HG03378 (cell line): ENCODE data around the gene CD44.

Experiments
- ATAC-seq: cut with Tn5 transposase; IDR thresholded peaks from one replicate; pipeline ENCODE4 v1.9.1; 2021; ENCODE audit warnings: mild to moderate bottlenecking, moderate library complexity; ENCODE audit not compliant: unreplicated experiment

CD44 gene

DNA sequence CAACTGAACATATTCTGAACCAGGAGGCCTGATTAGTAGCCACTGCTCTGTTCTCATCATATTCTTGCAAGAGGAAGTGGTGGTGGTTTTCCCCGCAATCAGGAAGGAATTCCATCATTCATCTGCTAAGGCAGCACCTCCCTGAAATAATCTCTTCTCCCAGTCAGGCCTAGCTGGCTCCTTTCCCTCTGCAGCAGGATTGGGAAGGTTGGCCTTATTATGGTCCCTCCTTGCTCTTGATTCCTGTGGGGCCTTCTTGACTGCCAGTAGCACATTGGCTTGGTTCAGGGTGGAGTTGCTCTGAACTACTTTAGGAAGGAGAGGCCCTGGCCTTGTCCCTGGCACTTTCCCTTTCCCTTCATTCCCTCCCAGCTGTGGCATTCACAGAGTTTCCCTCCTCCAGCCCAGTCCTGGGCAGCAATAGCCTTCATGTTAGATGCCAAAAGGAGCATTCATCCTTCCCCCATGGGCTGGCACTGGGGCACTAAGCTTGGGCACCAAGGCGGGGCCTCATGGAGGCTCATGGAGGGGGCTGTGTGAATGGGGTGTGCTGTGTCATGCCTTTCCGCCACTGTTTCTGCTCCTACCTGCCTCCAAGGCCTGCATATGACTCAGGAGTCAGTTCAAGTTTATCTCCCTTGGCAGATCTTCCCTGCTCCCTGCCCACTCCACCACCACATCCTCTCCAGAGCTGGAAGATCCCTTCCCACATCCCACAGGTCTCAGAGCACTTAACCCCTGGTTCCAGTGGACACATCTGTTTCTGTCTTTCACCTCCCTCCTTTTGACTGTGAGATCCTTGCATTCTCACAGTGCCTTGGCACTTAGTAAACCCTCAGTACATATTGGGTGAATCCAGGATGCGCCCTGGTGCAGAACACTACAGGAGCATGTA, 27.6 kb upstream of the CD44 start:
- ATAC-seq = no peak

DNA sequence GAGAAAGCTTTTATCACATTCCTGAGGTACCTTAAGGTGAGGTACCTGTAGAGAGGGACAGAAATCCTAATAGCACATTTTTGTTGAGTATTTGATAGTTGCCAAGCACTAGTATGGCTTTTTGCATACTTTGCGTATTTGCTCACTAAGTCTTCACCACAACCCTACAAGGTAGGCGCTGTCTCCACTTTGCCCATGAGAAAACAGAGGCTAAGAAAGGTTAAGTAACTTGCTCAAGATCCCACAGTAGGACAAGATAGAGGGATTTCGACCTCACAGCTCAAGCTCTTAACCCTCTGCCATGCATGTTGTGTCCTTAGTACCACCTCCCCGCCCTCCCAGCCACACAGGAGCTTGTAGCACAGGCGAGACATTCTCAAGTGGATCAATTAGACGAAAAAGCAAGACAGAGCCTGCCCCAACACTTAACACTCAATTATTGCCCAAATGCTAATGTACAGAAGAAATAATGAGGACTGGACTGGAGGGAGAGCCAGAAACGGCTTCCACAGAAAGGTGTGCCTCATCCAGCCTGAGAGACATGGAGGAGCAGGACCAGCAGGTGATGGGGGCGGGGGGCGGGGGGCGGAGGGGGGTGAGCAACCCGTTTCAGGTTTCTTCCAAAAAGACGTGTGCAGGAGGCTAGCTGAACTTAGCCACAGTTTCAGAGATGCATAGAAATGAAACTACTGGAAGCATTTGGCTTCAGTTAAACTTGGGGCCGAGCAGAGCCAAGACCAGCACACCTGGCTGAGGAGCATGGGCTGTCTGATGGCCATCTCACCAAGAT, 26.7 kb upstream of the CD44 start:
- no peak for ATAC-seq

DNA sequence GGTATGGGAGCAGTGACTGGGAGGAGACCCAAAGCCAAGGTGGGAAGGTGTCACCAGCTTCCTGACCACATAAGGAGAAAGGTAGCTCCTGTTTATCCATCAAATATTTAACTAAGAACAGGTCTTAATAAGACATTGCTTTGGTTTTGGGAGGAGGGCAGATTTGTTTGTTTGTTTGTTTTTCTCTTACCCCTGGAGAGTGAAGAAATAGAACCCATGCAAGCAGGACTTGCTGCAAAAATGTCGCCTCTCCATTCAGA, 26.2 kb upstream of the CD44 start:
- ATAC-seq = no peak

DNA sequence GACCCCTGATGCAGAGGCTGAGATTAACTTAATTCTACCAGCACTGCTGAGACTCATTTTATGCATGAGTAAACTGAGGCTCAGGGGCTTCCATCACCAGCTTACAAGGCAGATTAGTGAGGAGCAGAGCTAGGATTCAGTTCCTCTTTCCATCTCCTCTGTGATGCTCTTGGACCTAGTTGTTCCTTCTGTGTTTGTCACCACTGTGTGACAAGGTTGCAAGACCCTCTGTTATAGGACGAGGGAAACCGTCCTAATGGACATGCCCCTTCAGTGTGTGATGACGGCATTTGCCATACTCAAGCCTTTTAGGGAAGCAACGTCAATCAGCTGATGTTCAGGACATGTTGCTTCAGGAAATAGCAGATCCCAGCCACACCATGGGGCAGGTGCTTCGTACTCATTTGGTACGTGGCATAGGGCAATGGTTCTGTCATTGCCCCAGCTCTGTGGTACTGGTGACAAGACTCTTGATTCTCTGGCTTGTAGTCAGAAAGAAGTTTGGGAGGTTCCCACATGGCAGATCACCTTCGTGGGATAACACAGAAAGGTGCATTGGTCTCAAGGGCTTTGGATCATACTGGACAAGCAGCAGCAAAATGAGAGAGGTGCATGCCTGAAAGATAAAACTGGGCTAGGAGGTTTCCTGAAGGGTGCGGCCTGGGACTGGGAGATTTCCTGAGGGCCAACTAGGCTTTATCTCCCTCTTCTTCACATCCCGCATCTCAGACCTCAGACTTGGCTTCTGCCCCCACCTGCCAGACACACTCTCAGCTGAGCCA, 23.9 kb upstream of the CD44 start:
- peak; percentile 48 for ATAC-seq

DNA sequence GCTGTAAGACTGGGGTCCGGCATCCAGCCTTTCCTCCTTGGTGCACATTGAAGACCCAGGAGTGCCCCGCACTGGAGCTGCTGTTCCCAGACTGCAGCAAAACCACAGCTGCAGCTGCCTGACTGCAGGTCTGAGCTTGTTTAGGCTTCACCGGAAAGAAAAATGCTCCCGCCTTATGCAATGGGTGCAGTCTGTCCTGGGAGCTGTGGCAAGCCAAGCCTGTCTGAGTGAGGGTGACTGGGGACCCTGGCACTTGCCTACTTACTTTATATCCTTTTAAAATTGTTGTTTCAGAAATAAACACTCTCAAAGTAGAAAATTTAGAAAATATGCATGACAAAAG, 23.3 kb upstream of the CD44 start:
- no peak for ATAC-seq

DNA sequence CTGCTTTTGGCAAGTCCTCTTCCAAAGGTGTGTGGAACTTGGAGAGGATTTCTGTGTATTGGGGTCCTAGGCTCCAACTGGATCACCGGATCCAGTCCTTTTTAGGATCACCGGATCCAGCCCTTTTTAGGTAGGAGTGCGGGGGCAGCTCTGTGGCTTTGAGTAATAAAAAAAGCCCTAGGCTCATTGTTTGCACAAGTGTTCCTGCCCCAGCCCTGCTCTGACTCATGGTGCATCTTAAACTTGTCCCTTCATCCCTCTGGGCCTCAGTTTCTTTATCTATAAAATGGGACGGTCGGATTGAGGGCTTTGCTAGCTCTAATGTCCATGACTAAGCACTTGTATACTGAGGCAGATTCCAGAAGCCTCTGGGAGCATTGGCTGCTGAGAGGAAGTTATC, 22.7 kb upstream of the CD44 start:
- no peak for ATAC-seq

DNA sequence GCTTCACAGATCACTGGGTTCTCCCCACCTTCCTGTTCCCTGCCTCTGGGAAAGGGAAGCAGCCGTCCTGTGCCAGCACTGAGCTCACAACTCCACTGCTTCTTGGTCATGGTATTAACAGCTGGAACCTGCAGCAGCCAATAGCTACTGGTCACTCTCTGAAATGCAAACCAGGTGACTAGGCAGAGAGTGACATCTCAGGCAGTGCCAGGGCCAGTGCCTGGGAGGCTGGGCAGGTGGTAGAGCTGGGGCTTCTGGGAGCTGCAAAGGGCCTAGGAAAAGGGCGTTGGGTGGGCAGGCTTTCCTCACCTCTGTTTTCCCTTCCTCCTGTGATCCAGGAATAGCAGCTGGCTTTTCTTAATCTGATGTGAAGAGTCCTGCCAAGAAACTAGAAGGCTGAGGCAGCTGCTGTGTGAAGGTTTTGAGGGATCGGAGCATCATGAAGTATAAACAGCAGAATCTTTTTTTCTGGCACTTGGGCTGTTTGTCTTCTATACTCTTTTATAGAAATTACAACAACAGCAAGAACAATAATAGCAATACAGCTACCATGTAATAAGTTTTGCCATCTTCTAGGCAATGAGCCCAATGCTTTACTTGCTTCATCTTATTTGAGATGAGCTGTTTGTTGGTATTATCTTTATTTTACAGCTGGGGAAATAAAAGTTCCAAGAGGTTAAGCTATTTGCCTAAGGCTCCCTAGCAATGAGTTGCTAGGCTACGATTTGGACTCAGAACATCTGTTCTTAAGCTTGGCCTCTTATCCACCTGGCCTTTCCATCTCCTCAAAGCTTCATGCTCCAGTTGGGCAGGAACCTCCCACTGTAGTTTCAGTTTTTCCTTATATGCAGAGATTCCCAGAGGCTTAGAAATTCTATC, 22.0 kb upstream of the CD44 start:
- ATAC-seq = no peak

DNA sequence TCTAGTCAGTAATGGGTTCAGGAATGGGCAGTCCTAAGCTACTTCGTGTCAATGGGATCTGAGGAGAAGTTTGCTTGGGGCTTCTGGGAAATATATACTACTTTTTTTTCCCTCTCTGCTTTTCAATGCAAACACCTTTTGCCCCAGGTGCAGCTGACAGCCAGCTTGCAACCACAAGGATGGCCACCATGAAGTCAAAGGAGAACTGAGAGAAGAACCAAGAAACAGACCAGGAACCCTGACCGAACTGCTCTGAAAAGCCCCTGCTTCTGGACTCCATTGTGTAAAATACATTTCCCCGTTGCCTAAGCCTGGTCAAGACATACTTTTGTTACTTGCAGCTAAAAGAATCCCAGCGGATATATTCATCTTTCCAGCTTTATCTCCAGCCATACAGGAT, 20.1 kb upstream of the CD44 start:
- ATAC-seq = peak; percentile 69

DNA sequence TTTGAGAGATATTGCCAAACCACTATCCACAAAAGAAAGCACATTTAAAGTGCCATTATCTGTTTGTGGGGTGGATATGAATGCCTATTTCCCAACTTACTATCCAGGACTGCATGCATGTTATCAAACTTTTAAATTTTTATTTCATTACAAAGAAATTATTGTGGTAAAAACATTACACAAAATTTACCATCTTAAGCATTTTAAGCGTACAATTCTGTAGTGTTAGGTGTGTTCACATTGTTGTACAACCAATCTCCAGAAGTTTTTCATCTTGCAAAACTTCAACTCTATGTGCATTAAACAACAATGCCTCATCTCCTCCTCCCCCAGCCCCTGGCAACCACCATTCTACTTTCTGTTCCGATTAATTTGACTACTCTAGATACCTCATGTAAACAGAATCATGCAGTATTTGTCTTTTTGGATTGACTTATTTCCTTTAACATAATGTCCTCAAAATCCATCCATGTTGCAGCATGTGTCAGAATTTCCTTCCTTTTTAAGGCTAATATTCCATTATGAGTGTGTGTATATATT, 17.6 kb upstream of the CD44 start:
- no peak for ATAC-seq

DNA sequence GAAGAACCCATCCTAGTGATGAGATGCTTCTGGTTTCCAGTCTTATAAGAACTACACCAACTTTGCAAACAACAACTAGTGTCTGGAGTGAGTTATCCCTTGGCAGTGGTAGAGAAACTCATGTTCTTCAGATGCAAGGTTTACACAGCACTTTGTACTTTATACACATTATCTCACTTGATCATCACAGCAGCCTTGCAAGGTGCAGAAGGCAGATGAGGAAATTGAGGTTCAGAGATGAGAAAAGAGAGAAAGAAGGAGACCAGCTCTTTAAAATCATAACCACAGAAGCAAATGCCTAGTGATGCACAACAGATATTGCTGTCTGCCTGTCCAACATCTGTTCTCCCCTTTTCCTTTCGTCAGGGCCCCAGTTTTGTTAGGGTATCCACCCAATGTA, 16.7 kb upstream of the CD44 start:
- ATAC-seq = no peak

DNA sequence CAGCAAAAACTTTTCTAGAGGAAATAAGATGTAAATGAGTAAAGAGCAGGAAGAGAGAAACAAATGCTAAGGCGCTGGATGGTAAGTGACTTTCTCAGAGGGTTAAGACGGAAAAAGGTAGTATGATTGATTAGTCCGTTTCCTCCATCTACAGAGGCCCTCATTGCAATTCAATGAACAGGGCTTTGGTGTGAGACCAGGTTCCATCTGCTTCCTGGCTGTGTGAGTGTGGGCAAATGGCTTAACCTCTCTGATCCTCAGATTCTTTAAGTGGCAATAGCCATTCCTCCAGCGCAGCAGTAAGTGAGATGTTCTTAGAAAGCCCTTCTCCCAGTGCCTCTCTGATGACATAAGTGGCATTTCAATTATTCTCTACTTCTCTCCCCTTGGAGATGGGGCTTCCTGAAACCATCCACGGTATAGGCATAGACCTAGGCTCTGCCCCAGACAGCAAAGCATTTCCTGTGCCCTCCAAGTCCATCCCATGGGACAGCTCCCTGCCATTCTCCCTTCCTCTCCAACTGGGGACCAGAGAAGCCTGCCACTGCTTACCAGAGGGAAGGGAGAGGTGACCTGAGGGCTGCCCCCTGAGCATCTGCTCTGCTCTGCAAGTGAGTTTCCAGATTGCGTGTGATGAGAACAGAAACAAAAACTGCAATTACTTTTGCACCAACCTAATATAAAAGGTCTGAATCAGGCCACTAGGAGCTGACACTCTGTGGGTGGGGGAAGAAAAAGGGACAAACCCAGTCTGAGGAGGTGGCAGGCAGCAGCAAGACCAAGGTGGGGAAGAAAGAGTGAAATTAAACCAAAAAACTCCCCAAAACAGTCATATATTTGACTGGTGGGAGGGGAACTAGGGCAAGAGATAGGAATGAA, 12.7 kb upstream of the CD44 start:
- ATAC-seq = peak; percentile 60

DNA sequence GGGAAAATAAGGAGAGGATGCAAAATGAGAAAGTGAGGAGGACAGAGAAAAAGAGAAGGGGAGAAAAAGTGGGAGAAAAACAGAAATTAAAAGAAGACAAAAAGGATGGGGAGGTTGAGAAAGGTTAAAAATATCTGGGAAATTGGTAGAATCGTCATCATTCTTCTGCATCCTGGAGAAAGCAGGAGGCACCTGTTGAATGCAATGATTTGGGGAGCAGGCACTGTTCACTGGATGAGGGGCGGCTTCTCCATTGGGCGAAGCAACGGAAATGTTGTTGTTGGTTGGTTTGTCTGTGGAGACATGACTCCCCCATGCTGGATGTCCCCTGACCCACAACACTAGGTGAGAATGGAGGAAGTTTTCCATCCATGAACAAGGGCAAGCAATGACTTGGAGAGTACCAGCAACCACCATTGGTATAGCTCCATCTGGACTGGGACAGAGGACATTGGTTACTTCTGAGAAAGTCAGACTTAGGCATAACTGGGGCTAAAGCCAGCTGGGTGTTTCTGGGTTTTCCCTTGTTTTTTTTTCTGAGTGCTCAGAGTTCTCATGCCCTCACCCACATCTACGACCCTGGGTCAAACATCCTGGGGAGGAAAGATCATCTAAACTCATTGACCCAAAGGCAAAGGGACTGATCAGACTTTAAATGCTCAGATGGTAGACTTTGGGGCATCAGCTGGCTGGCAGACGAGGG, 11.9 kb upstream of the CD44 start:
- peak; percentile 30 for ATAC-seq

DNA sequence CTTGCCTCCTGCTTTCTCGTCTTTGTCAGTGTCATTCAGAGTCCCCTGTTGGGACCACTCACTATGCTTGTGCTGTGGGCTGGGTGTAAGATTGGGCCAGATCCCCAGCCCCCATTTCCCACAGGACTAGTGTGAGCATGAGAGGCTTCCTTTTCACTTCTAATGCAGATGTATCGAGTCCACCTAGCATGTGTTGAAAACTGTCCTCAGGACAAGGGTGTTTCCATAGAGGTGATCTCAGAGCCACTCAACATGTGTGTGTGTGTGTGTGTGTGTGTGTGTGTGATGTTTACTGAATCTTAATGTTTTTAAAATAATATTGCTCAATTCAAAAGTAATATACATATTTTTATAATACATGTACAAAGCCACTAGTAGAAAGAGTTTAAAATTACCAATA, 11.4 kb upstream of the CD44 start:
- peak; percentile 18 for ATAC-seq

DNA sequence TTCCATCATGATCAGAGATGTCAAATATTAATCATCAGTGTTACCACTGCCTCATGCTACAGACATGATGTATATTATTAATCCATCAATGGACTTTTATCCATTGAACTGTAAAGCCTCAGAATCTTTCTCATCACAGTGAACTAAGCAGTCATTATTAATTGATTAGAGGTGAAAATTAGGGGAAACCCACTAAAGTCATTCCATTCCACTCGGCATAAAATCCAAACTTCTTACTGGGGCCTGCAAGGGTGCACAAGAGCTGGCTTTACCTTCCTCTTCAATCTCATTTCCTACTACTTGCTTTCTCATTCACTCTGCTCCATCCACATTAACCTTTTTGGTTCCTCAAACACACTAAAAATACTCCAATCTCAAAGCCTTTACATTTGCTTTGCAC, 7.9 kb upstream of the CD44 start:
- no peak for ATAC-seq

DNA sequence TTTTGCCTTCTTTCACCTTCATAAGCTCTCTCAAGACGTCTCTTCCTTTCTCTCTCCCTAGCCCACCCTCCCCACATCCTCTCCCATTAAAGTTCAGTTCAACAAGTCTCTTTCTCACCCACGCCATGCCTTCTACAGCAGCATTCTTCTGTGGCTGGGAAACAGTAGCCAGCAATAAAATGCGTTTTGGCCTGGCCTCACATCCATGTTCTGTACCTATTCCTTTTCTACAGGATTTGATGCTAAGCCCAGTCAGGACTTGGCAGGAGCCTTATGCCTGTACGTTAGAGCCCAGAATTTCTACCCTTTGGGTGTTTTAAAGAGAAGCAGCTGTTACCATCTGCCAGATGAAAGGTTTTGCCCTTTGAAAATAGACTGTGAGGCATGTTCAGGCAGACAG, 7.1 kb upstream of the CD44 start:
- no peak for ATAC-seq

DNA sequence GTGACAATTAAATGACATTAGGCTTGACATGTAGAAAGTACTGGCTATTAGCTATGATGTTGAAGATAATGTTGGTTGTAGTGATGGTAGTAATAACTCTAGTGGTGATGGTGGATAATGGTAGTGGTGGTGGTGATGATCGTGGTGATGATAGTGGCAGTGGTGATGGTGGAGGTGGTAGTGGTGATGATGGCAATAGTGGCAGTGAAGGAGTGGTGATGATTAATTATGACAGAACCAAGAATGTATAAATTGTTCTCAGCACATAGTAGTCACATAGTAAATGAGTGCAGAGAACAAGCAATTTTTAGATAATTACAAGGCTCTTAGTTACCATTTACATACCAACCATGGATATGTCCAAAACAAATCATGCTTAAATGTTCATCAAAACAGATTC, 5.3 kb upstream of the CD44 start:
- no peak for ATAC-seq

DNA sequence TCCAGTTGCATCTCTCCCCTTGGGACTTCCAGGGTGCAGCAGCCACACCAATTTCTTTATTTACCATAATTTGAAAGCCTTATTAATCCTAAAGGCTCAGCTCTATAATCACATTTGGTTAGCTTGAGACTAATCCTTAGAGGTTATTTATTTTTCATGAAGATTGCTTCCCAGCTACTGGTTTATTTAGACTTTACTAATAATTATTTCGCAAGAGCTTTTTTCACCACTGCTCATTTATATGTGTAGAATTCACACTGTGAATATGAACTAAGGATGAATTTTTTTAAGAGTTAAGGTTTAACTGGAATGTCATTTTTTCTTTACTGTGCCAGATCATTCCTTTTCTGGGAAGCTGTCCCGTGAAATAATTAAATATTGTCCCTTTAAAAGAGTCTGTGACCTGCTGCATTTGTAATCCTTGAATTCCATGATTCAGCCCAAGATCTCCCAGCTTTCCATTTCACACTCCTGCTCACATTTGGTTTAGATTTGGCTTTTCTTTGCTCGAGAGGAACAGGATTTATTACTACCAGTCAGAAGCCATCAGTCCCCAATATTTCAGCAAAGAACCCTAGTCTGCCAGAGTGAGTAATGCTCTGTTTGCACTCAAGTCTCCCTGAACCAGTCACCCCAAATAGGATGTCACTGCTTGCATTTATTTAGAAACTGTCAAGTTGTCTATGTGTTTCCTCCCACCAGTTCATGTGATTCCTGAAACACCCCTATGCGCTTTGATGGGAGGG, 4.4 kb upstream of the CD44 start:
- ATAC-seq = no peak

DNA sequence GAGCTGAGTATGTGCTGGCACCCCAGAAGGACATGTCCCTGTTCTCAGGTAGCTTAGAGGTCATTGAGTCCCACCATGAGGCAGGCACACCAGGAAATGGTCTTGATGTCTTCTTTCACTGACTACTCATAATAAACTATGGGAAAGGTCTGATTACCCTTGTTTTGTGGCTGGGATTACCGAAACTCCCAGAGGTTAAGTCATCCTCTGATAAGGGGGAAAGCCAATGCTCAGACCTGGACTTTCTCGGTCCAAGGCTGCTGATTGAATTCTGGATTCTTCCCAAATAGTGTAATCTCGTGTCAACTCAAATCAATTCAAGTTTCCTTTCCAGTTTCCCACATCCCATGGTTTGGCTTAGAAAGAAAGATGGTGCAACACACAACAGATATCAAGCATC, 3.7 kb upstream of the CD44 start:
- no peak for ATAC-seq
